GM18517 (cell line): ENCODE data around the gene KLHDC7B.

Source experiments
- ATAC-seq: cut with Tn5 transposase; IDR thresholded peaks from one replicate; pipeline ENCODE4 v1.9.1; 2021; ENCODE audit warnings: mild to moderate bottlenecking, moderate library complexity; ENCODE audit not compliant: unreplicated experiment

Gene KLHDC7B

DNA sequence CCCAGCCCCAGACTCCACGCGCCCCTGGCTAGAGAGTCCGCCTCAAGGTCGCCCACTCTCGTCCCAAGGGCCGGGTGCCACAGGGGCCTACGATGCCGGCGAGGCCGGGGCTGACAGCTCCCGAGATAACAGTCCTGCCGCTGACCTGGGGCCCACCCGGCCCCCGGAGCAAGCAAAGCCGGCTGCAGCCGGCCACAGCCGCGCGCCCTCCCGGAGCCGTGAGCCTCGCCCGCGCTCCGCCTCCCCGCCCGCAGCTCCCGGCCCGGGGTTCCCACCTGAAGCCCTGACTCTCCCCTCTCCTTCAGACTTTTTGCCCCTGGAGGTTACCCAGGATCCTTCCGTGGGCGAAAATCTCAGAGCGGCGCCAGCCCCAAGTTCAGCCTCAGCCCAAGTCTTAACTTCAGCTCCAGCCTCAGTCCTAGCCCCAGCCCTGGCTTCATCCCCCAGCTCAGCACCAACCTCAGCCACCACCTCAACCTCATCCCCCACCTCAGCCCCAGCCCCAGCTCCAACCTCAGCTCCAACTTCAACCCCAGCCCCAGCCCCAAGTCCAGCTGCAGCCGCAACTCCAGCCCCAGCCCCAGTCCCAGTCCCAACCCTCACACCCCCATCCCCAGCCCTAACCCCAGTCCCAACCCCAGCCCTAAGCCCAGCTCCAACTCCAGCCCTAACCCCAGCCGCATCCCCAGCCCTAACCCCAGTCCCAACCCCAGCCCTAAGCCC lies 1.7 kb downstream of the KLHDC7B start:
- no peak for ATAC-seq

DNA sequence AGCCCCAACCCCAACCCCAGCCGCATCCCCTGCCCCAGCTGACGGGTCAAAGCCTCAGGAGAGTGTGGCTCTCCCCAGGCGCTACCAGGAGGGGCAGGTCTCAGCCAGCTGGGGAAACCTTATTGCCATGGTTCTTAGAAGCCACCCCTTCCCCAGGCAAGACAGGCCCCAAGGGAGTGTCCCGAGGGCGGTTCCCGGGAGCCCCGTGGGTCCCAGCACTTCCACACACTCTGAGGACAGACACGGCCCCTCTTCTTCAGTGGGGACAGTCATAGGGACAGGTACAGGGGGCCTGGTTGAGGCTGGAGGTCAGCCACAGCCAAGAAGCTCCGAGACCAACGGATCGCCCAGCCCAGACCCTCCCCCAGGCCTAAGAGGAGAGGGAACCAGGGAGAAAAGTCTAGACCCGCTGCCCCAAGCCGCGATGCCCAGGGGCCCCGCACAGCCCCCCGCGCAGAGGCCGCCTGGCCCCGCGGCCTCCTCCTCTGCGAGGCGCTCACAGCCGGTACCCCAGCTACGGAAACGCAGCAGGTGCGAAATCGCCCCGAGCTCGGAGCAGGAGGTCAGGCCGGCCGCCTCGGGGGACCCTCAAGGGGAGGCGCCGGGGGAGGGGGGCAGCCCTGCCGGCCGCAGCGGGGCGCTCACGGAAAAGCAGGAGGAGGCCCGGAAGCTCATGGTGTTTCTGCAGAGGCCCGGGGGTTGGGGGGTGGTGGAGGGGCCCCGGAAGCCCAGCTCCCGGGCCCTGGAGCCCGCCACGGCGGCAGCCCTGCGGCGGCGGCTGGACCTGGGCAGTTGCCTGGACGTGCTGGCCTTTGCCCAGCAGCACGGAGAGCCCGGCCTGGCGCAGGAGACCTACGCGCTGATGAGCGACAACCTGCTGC lies 2.6 kb downstream of the KLHDC7B start:
- ATAC-seq: no peak

DNA sequence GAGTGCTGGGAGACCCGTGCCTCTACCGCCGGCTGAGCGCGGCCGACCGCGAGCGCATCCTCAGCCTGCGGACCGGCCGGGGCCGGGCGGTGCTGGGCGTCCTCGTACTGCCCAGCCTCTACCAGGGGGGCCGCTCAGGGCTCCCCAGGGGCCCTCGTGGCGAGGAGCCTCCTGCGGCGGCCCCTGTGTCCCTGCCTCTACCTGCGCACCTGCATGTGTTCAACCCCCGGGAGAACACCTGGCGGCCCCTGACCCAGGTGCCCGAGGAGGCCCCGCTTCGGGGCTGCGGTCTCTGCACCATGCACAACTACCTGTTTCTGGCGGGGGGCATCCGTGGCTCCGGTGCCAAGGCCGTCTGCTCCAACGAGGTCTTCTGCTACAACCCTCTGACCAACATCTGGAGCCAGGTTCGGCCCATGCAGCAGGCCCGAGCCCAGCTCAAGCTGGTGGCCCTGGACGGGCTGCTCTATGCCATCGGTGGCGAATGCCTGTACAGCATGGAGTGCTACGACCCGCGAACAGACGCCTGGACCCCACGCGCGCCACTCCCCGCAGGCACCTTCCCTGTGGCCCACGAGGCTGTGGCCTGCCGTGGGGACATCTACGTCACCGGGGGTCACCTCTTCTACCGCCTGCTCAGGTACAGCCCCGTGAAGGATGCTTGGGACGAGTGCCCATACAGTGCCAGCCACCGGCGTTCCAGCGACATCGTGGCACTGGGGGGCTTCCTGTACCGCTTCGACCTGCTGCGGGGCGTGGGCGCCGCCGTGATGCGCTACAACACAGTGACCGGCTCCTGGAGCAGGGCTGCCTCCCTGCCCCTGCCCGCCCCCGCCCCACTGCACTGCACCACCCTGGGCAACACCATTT lies 3.5 kb downstream of the KLHDC7B start:
- ATAC-seq: no peak

DNA sequence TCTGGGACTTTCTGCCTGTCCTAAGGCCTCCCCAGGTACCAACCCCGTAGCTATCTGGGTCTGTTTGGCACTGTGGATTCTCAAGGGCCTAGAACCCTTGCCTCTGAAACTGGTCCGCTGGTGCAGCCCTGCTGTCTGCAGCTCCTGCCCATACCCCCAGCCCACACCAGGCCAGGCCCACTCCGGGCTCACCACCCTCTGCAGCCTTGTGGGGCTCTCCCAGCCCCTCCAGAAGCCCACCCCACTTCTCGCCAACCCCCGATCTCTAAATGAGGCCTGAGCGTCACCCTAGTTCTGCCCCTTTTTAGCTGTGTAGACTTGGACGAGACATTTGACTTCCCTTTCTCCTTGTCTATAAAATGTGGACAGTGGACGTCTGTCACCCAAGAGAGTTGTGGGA lies 4.7 kb downstream of the KLHDC7B start:
- no peak for ATAC-seq

GRCh38 chr22:50551160-50551752 lies 5.6 kb downstream of the KLHDC7B start:
- no peak for ATAC-seq

DNA sequence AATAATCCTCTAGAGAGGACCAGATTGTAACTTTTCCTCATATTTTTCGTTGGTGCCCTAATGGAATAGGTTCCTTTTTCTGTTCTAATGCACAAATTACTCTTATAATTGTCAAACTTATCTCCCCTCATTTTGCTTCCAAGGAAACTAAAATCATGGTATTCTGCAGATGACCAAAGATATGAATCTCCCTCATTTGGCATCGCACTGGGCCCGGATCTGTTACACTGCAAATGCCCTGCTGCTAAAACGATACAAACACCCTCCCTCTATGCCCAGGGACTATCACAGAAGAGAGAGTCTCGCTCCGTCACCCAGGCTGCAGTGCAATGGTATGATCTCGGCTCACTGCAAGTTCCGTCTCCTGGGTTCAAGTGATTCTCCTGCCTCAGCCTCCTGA lies 7.6 kb downstream of the KLHDC7B start:
- no peak for ATAC-seq

- ATAC-seq: no peak
These were observed 11.0 kb downstream of the KLHDC7B start for GRCh38 chr22:50556703-50557102.

GRCh38 chr22:50560034-50560433 lies 14.3 kb downstream of the KLHDC7B start:
- ATAC-seq: no peak

GRCh38 chr22:50561401-50562358 lies 16.0 kb downstream of the KLHDC7B start:
- no peak for ATAC-seq

GRCh38 chr22:50562523-50563412 lies 17.1 kb downstream of the KLHDC7B start, which contains the start of gene SYCE3:
SYCE3 (minus strand) TSS chr22:50562919; CDS start chr22:50556405, 6,514 bp downstream.
- ATAC-seq: peak; percentile 81

DNA sequence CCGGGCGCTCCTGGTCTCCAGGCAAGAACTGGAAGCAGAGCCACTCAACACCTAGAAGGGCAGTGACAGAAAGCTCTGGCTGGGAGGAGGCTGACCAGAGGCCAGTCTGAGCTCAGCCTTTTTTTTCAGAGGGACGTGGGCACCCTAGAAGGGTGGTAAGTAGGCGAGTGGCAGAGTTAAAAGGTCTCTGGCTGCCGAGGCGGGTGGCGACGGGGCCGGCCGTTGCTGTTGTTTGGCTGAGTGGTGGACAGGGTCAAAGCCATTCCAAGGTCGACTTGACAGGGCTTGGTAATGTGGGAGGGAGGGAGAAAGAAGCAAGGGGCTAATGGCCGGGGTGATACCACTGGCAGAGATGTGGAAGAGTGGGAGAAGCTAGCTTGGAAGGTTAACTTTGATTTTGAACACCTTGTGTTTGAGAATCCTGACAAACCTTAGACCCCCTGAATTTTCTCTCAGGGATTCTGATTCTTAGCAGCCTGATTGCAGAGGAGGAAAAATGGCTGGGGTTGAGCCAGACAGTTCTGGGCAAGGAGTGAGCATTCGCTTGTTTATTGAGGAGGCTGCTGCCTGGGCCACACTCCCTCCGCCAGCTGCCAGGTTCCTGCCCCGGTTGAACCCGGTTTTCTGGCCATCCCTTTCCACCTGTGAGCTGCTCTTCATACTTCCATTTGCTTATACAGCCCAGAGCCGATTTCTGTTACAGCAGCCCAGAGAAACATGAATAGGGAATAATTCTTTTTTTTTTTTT lies 17.9 kb downstream of the KLHDC7B start:
- peak; percentile 13 for ATAC-seq

- no peak for ATAC-seq
These were observed 18.6 kb downstream of the KLHDC7B start for GRCh38 chr22:50564289-50564688.

GRCh38 chr22:50567721-50568252 lies 22.1 kb downstream of the KLHDC7B start:
- ATAC-seq: no peak

- ATAC-seq: no peak
These were observed 22.9 kb downstream of the KLHDC7B start for GRCh38 chr22:50568626-50569025.

DNA sequence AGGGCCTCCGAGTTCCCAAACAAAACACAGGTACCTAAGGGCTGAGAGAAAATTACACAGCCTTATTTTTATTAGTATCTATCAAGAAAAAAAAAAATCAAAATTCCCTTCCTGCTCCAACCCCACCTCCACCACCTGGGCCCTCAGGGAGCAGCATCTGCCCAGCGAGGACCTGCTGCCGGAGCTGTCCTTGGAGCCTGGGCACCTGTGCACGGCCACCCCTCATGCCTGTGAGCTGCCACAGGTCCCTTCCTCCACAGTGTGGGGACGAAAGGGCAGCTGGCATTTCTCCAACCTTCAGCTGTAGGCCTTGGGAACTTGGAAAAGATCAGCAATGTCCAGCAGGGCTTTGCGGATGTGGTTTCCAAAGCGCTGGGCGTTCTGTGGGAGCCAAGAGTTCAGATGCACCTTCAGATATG lies 23.4 kb downstream of the KLHDC7B start:
- ATAC-seq: no peak

DNA sequence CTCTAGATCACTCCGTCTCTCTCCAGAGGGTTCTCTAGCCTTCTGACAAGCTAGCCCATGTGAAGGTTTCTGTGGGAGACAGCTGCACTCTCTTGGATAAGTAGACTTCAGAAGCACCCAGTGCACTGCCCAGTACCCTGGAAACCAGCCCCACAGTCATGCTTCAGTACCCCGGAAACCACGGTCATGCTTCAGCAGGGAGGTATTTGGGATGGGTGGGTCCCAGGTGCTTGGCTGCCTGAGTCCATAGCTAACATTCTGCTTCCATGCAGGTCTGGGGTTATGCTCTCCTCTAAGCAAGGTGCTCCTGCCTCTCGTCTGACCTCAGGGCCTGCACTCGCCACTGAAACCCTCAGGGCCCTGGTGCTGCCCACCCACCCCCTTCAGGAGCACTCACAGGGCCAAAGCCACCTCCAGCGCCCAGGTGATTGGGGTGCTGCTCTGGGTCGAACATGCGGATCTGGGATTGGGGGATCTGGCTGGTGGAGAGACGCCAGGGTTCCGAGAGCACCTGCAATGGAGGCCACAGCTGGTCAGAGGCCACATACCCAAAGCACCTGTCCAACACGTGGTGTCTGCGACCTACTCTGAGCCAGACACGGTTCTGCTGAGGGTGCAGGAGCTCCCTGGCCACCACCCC lies 24.3 kb downstream of the KLHDC7B start:
- no peak for ATAC-seq

- ATAC-seq: no peak
These were observed 25.2 kb downstream of the KLHDC7B start for GRCh38 chr22:50570861-50571260.
